Loucy (cell line): ENCODE data around the gene TPSD1.

Source experiments
- H2AFZ ChIP-seq: fragments of 200-600 bp; sonication (generic); 2 replicates; pipeline ENCODE4 v1.6.0; 2016; ENCODE audit warnings: antibody characterized with exemption, mild to moderate bottlenecking, low read length, moderate library complexity
- H3F3A ChIP-seq: fragments of 200-600 bp; 2 replicates; pipeline ENCODE4 v1.6.0; 2016; ENCODE audit warnings: antibody characterized with exemption, low read depth, mild to moderate bottlenecking
- H3K27me3 ChIP-seq: fragments of 200-600 bp; sonication (generic); 2 replicates; pipeline ENCODE4 v1.6.1; 2014; ENCODE audit warnings: low read length, mild to moderate bottlenecking; ENCODE audit not compliant: insufficient read depth, poor library complexity, severe bottlenecking
- H3K36me3 ChIP-seq: fragments of 200-600 bp; sonication (generic); 2 replicates; pipeline ENCODE4 v1.6.1; 2016; ENCODE audit warnings: low read length; ENCODE audit not compliant: insufficient read depth
- H3K4me1 ChIP-seq: fragments of 200-600 bp; sonication (generic); 2 replicates; pipeline ENCODE4 v1.5.1; 2014; ENCODE audit warnings: low read length, mild to moderate bottlenecking; ENCODE audit not compliant: insufficient read depth, poor library complexity, severe bottlenecking
- H3K4me2 ChIP-seq: fragments of 200-600 bp; sonication (generic); 2 replicates; pipeline ENCODE4 v1.6.0; 2014; ENCODE audit warnings: antibody characterized with exemption, low read length, low read depth, mild to moderate bottlenecking; ENCODE audit not compliant: poor library complexity, severe bottlenecking
- H3K4me3 ChIP-seq: fragments of 200-600 bp; sonication (generic); 2 replicates; pipeline ENCODE4 v1.5.1; 2014; ENCODE audit warnings: low read length, mild to moderate bottlenecking, mixed read lengths; ENCODE audit not compliant: poor library complexity, severe bottlenecking
- H3K79me2 ChIP-seq: fragments of 200-600 bp; sonication (generic); 2 replicates; pipeline ENCODE4 v1.6.1; 2014; ENCODE audit warnings: low read length; ENCODE audit not compliant: insufficient read depth
- H3K9ac ChIP-seq: fragments of 200-600 bp; sonication (generic); 2 replicates; pipeline ENCODE4 v1.6.0; 2014; ENCODE audit warnings: mild to moderate bottlenecking, low read depth, low read length, moderate library complexity; ENCODE audit not compliant: poor library complexity, severe bottlenecking
- H3K9me2 ChIP-seq: fragments of 200-600 bp; sonication (generic); replicated peaks from 2 replicates; pipeline ENCODE4 v1.6.1; 2016; ENCODE audit warnings: low read depth, low read length, mixed read lengths
- H3K9me3 ChIP-seq: fragments of 200-600 bp; sonication (generic); 2 replicates; pipeline ENCODE4 v1.6.1; 2014; ENCODE audit warnings: mild to moderate bottlenecking, antibody characterized with exemption, low read length, low read depth; ENCODE audit not compliant: insufficient read depth
- H4K20me1 ChIP-seq: fragments of 200-600 bp; sonication (generic); 2 replicates; pipeline ENCODE4 v1.6.0; 2014; ENCODE audit warnings: antibody characterized with exemption, low read length, mild to moderate bottlenecking; ENCODE audit not compliant: insufficient read depth, poor library complexity, severe bottlenecking
- EZH2phosphoT487 ChIP-seq: fragments of 200-600 bp; IDR thresholded peaks from 2 replicates; pipeline ENCODE4 v1.6.1; 2018; ENCODE audit warnings: antibody characterized with exemption, mild to moderate bottlenecking, moderate library complexity, borderline replicate concordance
- TF ChIP-seq, protein P1 (sequence below): fragments of 200-600 bp; sonication (generic); conservative IDR thresholded peaks from 2 replicates; pipeline ENCODE4 v1.5.1; 2014; ENCODE audit warnings: mild to moderate bottlenecking, antibody characterized with exemption, low read length

TPSD1 gene

DNA sequence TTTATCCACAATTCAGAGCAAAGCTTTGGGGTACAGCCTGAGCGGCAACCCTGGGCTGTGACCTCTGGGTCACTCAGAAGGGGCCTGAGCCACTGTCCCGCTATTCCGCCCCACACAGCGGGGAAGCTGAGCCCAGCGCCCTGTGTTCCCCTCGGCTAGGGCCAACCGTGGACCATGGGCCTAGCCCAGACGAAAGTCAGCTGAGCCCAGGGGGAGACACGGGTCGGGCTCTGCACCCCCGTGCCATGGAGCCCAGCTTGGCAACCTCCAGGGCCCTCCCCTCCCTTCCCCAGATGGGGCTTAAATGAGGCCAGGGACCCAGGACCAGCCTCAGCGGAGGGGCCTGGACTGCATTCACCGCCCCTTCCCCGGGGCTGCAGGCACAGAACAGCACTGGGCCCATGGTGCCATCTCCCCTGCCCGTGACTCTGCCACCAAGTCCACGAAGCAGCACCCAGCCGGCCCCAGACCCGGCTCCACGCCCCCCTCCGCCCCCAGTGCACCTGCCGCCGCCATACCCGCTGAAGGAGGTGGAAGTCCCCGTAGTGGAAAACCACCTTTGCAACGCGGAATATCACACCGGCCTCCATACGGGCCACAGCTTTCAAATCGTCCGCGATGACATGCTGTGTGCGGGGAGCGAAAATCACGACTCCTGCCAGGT is 1.8 kb downstream of the TPSD1 start:
- Histone ChIP-seq H3K9ac (no peak overlapping the region), H3K4me1 (no peaks in the 10 kb centered on the region), H3K9me3 (no peaks in the 10 kb centered on the region), H3F3A (no peaks in the 10 kb centered on the region), H3K4me2 (no peak overlapping the region), H3K79me2 (no peaks in the 10 kb centered on the region), H3K9me2 (no peaks in the 10 kb centered on the region), H2AFZ (no peak overlapping the region), H3K36me3 (no peaks in the 10 kb centered on the region), H4K20me1 (no peaks in the 10 kb centered on the region), H3K4me3 (no peak overlapping the region), H3K27me3 (no peaks in the 10 kb centered on the region)
- TF ChIP-seq EZH2phosphoT487 = no peak
- TF ChIP-seq, protein P1, sequence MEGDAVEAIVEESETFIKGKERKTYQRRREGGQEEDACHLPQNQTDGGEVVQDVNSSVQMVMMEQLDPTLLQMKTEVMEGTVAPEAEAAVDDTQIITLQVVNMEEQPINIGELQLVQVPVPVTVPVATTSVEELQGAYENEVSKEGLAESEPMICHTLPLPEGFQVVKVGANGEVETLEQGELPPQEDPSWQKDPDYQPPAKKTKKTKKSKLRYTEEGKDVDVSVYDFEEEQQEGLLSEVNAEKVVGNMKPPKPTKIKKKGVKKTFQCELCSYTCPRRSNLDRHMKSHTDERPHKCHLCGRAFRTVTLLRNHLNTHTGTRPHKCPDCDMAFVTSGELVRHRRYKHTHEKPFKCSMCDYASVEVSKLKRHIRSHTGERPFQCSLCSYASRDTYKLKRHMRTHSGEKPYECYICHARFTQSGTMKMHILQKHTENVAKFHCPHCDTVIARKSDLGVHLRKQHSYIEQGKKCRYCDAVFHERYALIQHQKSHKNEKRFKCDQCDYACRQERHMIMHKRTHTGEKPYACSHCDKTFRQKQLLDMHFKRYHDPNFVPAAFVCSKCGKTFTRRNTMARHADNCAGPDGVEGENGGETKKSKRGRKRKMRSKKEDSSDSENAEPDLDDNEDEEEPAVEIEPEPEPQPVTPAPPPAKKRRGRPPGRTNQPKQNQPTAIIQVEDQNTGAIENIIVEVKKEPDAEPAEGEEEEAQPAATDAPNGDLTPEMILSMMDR = no peak

DNA sequence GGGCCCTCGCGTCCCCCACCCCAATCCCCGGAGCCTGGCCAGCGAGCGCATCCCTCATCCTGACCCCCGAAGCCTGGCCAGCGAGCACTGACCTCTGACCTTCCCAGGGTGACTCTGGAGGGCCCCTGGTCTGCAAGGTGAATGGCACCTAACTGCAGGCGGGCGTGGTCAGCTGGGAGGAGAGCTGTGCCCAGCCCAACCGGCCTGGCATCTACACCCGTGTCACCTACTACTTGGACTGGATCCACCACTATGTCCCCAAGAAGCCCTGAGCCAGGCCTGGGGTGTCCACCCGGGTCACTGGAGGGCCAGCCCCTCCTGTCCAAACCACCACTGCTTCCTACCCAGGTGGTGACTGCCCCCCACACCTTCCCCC is 2.3 kb downstream of the TPSD1 start:
- H3K4me3 ChIP-seq = no peak overlapping the region
- no peak overlapping the region for H2AFZ ChIP-seq
- no peaks in the 10 kb centered on the region for H3K79me2 ChIP-seq
- no peaks in the 10 kb centered on the region for H3K27me3 ChIP-seq
- H3K4me2 ChIP-seq = no peak overlapping the region
- H3F3A ChIP-seq = no peaks in the 10 kb centered on the region
- TF ChIP-seq EZH2phosphoT487 = no peak
- TF ChIP-seq, protein P1 = no peak
- H4K20me1 ChIP-seq = no peaks in the 10 kb centered on the region
- H3K36me3 ChIP-seq = no peaks in the 10 kb centered on the region
- H3K4me1 ChIP-seq = no peaks in the 10 kb centered on the region
- H3K9ac ChIP-seq = no peak overlapping the region
- no peaks in the 10 kb centered on the region for H3K9me3 ChIP-seq
- H3K9me2 ChIP-seq = no peaks in the 10 kb centered on the region

DNA sequence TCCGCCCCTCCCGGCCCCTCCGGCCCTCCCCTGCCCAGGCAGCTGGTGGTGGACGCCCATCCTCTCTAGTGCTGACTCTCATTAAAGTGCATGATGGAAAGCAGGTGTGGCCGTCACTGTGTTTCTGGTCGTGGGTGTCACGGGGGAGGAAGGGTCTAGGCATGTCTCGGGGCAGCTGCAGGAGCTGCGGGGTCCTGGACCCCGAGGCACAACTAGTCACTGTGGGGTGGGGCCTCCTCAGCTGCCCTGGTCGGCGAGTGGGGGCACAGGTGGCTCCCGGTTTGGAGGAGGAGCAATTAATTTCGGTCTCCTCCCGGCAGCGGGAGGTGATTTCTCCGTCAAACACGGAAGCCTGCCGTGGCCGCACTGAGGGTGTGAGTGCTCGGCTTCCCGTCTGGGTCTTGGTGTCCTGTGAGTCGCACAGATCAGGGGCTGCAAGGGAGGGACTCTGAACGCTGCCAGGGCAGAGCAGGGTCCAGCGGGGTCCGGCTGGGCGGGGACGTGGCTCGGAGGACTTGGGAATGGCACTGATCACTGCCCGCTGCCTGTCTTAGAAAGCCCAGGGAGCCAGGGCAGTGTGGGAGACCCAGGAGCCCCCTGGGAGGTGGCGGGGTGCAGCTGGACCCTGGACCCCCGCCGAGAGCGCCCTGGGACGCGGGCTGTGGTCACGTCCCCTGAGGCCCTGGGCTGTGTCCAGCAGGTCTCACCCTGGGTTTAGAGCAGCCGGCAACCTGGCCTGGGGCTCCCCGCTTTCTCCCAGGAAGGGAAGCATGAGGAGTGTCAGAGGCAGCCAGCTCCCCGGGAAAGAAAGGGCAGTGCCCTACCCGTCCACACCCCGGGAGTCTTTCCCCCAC is 3.3 kb downstream of the TPSD1 start:
- Histone ChIP-seq H3K9ac (no peak overlapping the region), H3K4me1 (no peaks in the 10 kb centered on the region), H3K4me3 (no peak overlapping the region), H3K36me3 (no peaks in the 10 kb centered on the region), H3F3A (no peaks in the 10 kb centered on the region), H4K20me1 (no peaks in the 10 kb centered on the region), H3K9me2 (no peaks in the 10 kb centered on the region), H3K9me3 (no peaks in the 10 kb centered on the region), H3K27me3 (no peaks in the 10 kb centered on the region), H2AFZ (no peak overlapping the region), H3K79me2 (no peaks in the 10 kb centered on the region), H3K4me2 (no peak overlapping the region)
- TF ChIP-seq EZH2phosphoT487 = no peak
- TF ChIP-seq, protein P1 = no peak
